NCI-H1417 (cell line): ENCODE data around the gene GZMH.
A peak's percentile ranks its signal among the peaks of the same experiment; 100 is the strongest.
"Not testable (repeated sequence)": the region's sequence is repeated elsewhere in the genome, so short reads cannot be mapped to it uniquely, and the experiment has no call there.

Experiments
- DNase-seq, 3 experiments: peaks; one replicate each; lab custom pipeline; 2025; lab: John Stamatoyannopoulos, UW

Gene GZMH, protein sequence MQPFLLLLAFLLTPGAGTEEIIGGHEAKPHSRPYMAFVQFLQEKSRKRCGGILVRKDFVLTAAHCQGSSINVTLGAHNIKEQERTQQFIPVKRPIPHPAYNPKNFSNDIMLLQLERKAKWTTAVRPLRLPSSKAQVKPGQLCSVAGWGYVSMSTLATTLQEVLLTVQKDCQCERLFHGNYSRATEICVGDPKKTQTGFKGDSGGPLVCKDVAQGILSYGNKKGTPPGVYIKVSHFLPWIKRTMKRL

DNA sequence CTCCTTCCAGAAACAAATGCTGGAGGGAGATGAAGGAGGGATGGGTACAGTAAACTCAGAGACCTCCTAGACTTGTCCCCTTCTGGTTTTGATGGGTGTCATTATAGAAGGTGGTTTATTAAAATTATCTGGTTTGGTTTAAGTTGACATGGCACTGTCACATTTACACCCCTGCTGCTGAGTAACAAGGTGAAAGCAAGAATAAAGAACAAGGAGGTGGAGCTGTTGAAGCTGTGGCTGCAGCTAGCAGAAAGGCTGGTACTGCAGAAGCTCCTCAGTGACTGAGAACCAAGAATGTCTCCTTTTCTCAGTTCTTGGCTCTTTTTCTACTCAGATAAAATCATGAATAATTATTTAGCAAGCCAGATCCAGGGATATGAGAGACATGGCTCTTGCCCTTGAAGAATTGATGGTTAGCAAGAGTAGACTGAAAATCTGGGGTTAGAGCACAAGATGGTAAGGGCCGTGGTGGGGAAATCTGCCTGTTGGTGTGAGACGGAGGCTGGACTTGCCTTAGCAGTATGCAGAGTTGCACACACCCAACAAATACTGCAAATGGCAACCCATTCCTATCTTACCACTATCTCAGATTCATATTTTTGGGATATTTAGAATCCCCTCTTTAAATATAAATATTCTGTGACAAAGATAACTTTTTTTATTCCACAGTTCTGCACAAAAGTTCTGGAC, at the start of gene GZMH:
Gene GZMH (minus strand): TSS at position 31 of the 690 bp plus-strand sequence. CDS start 72 bp downstream, outside the sequence.
- no peak for DNase-seq

- not testable (repeated sequence) for DNase-seq
Measured at GRCh38 chr14:24648361-24648760, 38.9 kb upstream of the GZMH start.

DNA sequence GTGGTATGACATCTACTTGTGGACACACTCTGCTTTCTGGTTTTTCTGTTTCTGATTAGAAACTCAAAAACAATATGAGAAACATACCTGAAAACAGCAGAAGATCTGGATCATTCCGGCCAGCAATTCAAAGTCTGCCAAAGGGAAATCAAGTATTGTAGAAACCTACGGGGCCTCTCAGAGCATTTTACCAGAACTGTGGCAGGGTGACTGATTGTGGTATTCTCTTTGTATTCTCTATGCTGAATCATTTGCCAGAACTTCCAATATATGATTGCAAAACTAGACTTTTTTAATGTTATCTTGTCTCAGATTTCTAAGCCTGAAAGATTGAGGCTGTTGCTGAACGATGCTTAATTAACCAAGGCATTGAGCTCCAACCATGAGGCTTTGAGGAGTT, 30.4 kb upstream of the GZMH start:
- no peak for DNase-seq

GRCh38 chr14:24639270-24639669, 29.8 kb upstream of the GZMH start:
- DNase-seq: no peak

GRCh38 chr14:24634158-24634557, 24.7 kb upstream of the GZMH start, which contains the start of gene GZMB:
Gene GZMB (minus strand): TSS chr14:24634190. CDS start chr14:24634160, 30 bp downstream.
- no peak for DNase-seq

DNA sequence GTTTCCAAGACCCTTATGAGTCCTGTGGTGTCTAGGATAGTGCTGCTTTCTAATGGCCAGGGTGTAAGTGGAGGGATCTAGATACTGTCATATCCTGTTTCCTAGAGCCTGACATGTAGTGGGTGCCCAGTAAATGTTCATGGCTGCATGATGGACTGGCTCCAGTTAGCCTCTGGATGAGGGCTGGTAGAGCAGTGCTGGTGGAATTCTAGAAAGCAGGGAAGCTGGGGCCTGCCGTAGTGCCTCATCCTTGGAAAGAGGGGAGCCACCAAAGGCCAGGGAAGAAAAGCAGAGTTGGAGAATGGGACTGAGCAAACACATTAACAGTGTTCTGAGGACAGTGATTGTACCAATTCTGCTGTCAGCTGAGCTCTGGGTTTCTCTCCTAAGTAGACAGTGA, 23.9 kb upstream of the GZMH start:
- DNase-seq: no peak

DNA sequence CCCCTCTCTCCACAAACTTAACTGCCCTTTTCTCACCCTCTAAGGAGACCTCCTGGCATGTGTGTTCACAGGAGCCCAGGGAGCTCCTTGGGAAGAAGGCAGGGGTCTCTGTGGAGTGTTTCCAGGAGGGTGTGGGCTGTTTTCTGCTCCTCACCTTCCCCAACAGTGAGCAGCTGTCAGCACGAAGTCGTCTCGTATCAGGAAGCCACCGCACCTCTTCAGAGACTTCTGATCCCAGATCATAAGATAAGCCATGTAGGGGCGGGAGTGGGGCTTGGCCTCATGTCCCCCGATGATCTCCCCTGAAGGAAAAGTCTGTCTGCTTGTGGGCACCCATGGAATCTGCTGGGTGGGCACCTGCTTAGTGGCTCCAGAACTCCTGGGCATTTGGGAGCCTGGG, 23.3 kb upstream of the GZMH start:
- no peak for DNase-seq

DNA sequence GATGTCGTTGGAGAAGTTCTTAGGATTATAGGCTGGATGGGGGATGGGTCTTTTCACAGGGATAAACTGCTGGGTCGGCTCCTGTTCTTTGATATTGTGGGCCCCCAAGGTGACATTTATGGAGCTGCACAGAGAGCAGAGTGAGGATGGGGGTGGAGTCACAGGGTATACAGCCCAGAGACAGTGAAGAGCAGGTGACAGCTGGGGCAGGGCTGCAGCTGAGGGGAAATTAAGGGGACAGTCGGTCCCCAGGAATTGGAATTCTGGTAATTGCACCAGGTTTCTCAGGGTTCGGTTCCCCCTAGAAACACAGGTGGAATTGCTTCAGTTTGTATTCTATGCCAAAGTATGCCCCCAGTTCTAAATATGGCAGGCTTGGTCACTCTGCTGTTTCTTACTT, 22.9 kb upstream of the GZMH start:
- no peak for DNase-seq

DNA sequence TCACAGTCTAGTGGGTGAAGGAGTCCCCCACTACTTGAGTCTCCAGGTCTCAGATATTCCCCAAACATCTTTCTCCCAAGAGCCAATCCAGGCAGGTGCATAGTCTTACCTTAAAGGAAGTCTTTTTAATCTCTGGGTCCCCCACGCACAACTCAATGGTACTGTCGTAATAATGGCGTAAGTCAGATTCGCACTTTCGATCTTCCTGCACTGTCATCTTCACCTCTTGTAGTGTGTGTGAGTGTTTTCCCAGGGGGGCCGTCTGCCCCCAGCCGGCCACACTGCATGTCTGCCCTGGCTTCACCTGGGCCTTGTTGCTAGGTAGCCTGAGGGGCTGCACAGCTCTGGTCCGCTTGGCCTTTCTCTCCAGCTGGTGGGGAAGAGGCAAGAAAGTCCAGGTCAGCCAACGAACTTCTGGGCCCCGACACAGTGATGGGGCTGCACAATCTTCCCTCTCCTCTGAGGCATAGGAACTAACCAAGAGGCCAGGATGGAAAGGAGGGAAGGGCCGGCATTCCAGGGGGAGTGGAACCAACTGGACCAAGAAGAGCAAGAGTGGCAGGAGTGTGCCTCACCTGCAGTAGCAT, 22.4 kb upstream of the GZMH start:
- no peak for DNase-seq

GRCh38 chr14:24630872-24631477, 21.5 kb upstream of the GZMH start:
- peak in 1 of 3 experiments; percentile 5 for DNase-seq

GRCh38 chr14:24630087-24630871, 20.8 kb upstream of the GZMH start:
- DNase-seq: no peak

DNA sequence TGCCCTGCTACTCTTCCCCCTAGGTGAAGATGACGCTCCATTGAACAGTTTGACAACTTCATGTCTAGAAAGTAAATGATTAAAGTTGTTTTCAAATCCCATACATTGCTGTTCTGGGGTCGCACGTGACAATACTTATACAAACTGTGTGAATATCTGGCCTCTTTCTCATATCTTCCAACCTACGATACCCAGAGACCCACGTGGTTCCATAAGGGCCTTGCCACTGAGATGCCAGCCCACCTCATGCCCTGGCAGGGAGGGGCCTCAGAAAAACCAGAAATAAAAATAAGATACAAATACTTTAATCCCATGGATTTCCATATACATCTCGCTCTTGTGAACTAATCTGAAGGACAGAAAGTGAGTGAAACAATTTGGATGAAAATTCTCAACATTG, 20.0 kb upstream of the GZMH start:
- no peak for DNase-seq

- no peak for DNase-seq
Measured at GRCh38 chr14:24613747-24614146, 4.3 kb upstream of the GZMH start.

- no peak for DNase-seq
Measured at GRCh38 chr14:24613241-24613640, 3.8 kb upstream of the GZMH start.

DNA sequence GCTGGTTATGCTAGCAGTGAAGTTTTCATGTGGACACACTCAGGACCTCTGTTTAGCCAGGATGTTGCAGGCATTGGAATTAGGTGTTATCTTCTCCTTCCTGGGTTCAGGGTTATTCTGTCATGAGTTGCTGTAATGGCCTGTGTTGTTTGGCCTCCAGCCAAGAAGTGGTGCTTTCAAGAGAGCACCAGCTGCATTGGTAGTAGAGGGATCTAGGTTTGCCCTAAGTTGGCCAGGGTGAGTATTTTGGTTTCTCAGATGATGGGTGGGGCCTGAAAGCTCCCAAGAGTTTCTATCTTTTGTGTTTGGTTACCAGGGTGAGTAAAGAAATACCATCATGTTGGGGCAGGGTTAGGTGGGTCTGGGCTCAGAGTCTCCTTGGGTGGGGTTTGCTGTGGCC, 2.7 kb upstream of the GZMH start:
- DNase-seq: peak in 1 of 3 experiments; percentile 32

DNA sequence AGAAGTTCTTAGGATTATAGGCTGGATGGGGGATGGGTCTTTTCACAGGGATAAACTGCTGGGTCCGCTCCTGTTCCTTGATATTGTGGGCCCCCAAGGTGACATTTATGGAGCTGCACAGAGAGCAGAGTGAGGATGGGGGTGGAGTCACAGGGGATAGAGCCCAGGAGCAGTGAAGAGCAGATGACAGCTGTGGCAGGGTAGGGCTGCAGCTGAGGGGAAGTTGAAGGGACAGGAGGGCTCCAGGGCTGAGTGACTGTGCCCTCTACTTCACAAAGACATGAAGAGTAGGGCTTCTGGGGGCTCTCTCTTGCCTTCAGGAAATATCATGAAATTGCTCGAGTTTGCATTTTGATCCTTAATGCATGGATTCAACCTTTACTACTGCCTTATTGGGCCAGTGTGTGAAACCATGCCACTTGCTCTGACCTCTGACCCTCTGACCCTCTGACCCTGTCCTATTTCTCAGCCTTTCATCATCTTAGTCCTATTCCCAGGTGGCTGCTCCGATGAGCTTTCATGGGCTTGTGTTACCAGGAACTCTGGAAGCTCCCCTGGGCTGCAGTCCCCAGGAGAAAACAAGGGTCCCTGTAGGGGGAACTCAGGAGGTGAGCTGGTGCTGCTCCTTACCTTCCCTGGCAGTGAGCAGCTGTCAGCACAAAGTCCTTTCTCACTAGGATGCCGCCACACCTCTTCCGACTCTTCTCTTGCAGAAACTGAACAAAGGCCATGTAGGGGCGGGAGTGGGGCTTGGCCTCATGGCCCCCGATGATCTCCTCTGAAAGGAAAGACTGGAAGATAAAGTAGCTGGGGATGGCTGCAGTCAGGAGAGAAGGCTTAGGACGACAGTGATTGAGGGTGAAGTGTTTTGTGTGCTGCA, 1.6 kb downstream of the GZMH start:
- no peak for DNase-seq

- no peak for DNase-seq
Measured at GRCh38 chr14:24607081-24607480, 2.4 kb downstream of the GZMH start.

- no peak for DNase-seq
Measured at GRCh38 chr14:24606297-24606696, 3.2 kb downstream of the GZMH start.

GRCh38 chr14:24605435-24606190, 3.9 kb downstream of the GZMH start:
- peak in 2 of 3 experiments; percentile 27 to 33 for DNase-seq

DNA sequence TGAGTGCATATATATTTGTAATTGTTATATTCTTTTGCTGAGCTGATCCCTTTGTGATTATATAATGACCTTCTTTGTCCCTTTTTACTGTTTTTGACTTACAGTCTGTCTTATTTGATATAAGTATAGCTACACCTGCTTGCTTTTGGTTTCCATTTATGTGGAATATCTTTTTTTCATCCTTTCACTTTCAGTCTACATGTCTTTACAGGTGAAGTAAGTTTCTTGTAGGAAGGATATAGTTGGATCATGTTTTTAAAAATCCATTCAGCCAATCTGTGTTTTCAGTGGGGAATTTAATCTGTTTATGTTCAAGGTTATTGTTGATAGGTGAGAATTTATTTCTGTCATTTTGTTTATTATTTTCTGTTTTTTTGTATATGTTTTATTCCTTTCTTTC, 12.1 kb downstream of the GZMH start:
- no peak for DNase-seq
